Measurements from ENCODE around the gene MAP1B.
A peak's percentile ranks its signal among the peaks of the same experiment; 100 is the strongest.

The MAP1B gene

DNA sequence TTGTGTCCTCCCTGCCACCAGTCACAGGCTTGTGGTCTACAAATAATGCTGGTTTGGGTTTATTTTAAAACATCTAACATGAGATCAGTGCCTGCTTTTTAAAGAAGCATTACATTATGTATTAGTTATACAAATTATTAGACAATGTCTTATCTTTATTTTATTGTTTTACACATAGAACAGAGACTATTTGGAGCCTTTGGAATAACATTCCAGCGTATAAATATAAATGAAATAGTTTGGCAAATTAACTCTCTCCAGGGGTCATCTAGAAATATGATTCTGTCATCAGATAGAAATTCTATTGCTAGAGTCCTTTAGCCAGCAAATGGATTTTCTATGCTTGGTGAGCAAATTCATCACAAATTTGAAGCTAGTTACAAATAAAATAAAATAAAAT is 22.4 kb downstream of the MAP1B start:
- DNase-seq = no peak
- H3K27ac ChIP-seq (ENCODE audit: insufficient read depth in 1 of 2, low read depth in 1 of 2, low read length in 2 of 2, poor library complexity in 1 of 2, severe bottlenecking in 2 of 2) = no peak overlapping the region
- H3K36me3 ChIP-seq (ENCODE audit: control insufficient read depth in 4 of 4, insufficient read depth in 4 of 4, low read length in 3 of 4) = no peaks in the 10 kb centered on the region
- H3K9me3 ChIP-seq (ENCODE audit: control extremely low read depth in 1 of 5, control insufficient read depth in 4 of 5, insufficient read depth in 2 of 5, low read depth in 1 of 5, low read length in 4 of 5) = no peaks in the 10 kb centered on the region
- POLR2A ChIA-PET = no interaction called here
- CTCF ChIA-PET = no interaction called here
- H3K27me3 ChIP-seq (replicated peaks in 2 of 5; ENCODE audit: control insufficient read depth in 4 of 5, insufficient read depth in 5 of 5, low read length in 4 of 5) = peaks cover 11 to 85% (median 30%) of the 10 kb centered on the region in 5 experiments
- peaks cover 0 to 7% (median 0%) of the 10 kb centered on the region in 4 experiments for H3K4me1 ChIP-seq (ENCODE audit: control extremely low read depth in 1 of 4, control insufficient read depth in 4 of 4, insufficient read depth in 4 of 4, low read length in 3 of 4)
- no peak overlapping the region for H3K4me3 ChIP-seq (ENCODE audit: control insufficient read depth in 1 of 7, extremely low read depth in 1 of 7, insufficient read depth in 4 of 7, low read depth in 2 of 7, low read length in 6 of 7)
- WGBS (ENCODE audit: insufficient coverage) = no CpG with 5 or more reads among the region's 1 CpG

DNA sequence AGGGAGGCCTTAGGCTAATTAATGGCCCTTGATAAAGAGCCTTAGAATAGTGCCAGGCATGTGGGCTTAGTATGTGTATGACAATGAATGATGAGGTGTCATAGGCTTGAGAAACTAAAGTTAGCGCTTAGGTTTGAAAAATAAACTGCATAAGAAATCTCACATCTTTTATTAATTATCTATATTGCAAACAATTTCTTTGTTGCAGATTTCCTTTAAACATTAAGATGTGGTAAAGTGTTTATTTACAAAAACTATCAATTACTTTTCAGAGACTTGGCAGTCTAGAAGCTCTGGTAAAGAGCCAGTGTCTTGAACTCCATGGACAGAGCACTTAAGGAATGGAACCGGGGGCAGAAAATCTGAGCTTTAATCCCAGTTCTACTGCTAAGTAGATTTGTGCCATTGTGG is 23.1 kb downstream of the MAP1B start:
- Histone ChIP-seq H3K4me1 (ENCODE audit: control extremely low read depth in 1 of 4, control insufficient read depth in 4 of 4, insufficient read depth in 4 of 4, low read length in 3 of 4) (peaks cover 0 to 7% (median 0%) of the 10 kb centered on the region in 4 experiments), H3K4me3 (ENCODE audit: control insufficient read depth in 1 of 7, extremely low read depth in 1 of 7, insufficient read depth in 4 of 7, low read depth in 2 of 7, low read length in 6 of 7) (no peak overlapping the region), H3K27me3 (replicated peaks in 2 of 5; ENCODE audit: control insufficient read depth in 4 of 5, insufficient read depth in 5 of 5, low read length in 4 of 5) (peaks cover 13 to 85% (median 28%) of the 10 kb centered on the region in 5 experiments), H3K27ac (ENCODE audit: insufficient read depth in 1 of 2, low read depth in 1 of 2, low read length in 2 of 2, poor library complexity in 1 of 2, severe bottlenecking in 2 of 2) (no peak overlapping the region), H3K36me3 (ENCODE audit: control insufficient read depth in 4 of 4, insufficient read depth in 4 of 4, low read length in 3 of 4) (no peaks in the 10 kb centered on the region), H3K9me3 (ENCODE audit: control extremely low read depth in 1 of 5, control insufficient read depth in 4 of 5, insufficient read depth in 2 of 5, low read depth in 1 of 5, low read length in 4 of 5) (no peaks in the 10 kb centered on the region)
- DNase-seq = no peak
- WGBS (ENCODE audit: insufficient coverage) = no CpG with 5 or more reads among the region's 2 CpGs
- ChIA-PET CTCF (no interaction called here), POLR2A (no interaction called here)

DNA sequence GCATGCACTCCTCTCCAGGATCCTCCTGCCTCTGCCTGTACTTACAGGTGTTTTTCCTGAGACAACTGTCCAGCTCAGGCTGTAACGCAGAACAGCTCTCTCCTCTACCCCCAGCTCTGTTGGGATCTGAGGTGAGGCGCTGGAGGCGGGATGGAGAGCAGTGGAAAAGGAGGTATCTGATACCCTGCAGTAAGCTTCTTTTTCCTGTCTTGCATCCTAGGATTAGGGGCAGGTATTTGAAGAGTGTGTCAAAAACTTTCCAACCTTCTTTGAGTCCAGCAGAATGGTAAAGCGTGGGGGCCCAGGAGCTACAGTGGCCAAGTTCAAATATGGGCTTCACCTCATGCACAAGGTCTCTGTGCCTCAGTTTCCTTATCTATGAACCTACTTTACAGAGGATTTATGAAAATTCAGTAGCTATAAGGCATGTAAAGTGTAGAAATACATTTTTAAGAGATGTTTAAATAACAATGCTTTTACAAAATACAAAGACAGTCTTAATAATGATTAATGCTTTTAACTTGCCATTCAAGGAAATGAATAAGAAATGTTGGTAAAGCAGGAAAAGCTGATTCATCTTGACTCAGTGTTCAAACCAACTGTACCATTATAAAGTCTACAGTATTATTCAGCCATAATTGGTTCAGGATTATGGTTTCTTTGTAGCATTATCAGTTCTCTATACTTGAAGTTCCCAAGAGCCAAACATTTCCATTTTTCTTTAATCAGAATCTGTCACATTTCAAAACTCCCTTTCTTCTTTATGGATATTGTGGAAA is 26.1 kb downstream of the MAP1B start:
- no peak overlapping the region for H3K27ac ChIP-seq (ENCODE audit: insufficient read depth in 1 of 2, low read depth in 1 of 2, low read length in 2 of 2, poor library complexity in 1 of 2, severe bottlenecking in 2 of 2)

GRCh38 chr5:72134226-72134899 is 27.1 kb downstream of the MAP1B start:
- DNase-seq = peak in 2 of 3 donors; percentile 18 to 23
- Histone ChIP-seq H3K27me3 (replicated peaks in 2 of 5; ENCODE audit: control insufficient read depth in 4 of 5, insufficient read depth in 5 of 5, low read length in 4 of 5) (peaks cover 20 to 81% (median 38%) of the 10 kb centered on the region in 5 experiments), H3K4me1 (ENCODE audit: control extremely low read depth in 1 of 4, control insufficient read depth in 4 of 4, insufficient read depth in 4 of 4, low read length in 3 of 4) (peaks cover 1 to 17% (median 6%) of the 10 kb centered on the region in 4 experiments), H3K9me3 (ENCODE audit: control extremely low read depth in 1 of 5, control insufficient read depth in 4 of 5, insufficient read depth in 2 of 5, low read depth in 1 of 5, low read length in 4 of 5) (no peaks in the 10 kb centered on the region), H3K36me3 (ENCODE audit: control insufficient read depth in 4 of 4, insufficient read depth in 4 of 4, low read length in 3 of 4) (no peaks in the 10 kb centered on the region), H3K27ac (ENCODE audit: insufficient read depth in 1 of 2, low read depth in 1 of 2, low read length in 2 of 2, poor library complexity in 1 of 2, severe bottlenecking in 2 of 2) (no peak overlapping the region), H3K4me3 (ENCODE audit: control insufficient read depth in 1 of 7, extremely low read depth in 1 of 7, insufficient read depth in 4 of 7, low read depth in 2 of 7, low read length in 6 of 7) (no peak overlapping the region)
- WGBS (ENCODE audit: insufficient coverage) = 88% methylated on average over 3 of the region's 7 CpGs
- POLR2A ChIA-PET = no interaction called here
- CTCF ChIA-PET = interaction anchor here (0.9 to 2.9 kb wide), 6 partner anchors 8 to 219 kb away, joined by 3 to 22 read pairs (median 4); no protein-coding TSS in a partner anchor

More for the DNA sequence above, 26.1 kb downstream of the MAP1B start:
- Histone ChIP-seq H3K4me3 (ENCODE audit: control insufficient read depth in 1 of 7, extremely low read depth in 1 of 7, insufficient read depth in 4 of 7, low read depth in 2 of 7, low read length in 6 of 7) (no peak overlapping the region), H3K9me3 (ENCODE audit: control extremely low read depth in 1 of 5, control insufficient read depth in 4 of 5, insufficient read depth in 2 of 5, low read depth in 1 of 5, low read length in 4 of 5) (no peaks in the 10 kb centered on the region), H3K4me1 (ENCODE audit: control extremely low read depth in 1 of 4, control insufficient read depth in 4 of 4, insufficient read depth in 4 of 4, low read length in 3 of 4) (peaks cover 0 to 7% (median 0%) of the 10 kb centered on the region in 4 experiments), H3K36me3 (ENCODE audit: control insufficient read depth in 4 of 4, insufficient read depth in 4 of 4, low read length in 3 of 4) (no peaks in the 10 kb centered on the region), H3K27me3 (replicated peaks in 2 of 5; ENCODE audit: control insufficient read depth in 4 of 5, insufficient read depth in 5 of 5, low read length in 4 of 5) (peaks cover 19 to 83% (median 38%) of the 10 kb centered on the region in 5 experiments)
- WGBS (ENCODE audit: insufficient coverage) = 100% methylated on average over 1 of the region's 4 CpGs
- POLR2A ChIA-PET = no interaction called here
- DNase-seq = peak in 2 of 3 donors; percentile 24 to 40
- CTCF ChIA-PET = interaction anchor here (0.6 to 2.9 kb wide), 6 partner anchors 111 to 220 kb away, joined by 3 to 22 read pairs (median 3); no protein-coding TSS in a partner anchor

DNA sequence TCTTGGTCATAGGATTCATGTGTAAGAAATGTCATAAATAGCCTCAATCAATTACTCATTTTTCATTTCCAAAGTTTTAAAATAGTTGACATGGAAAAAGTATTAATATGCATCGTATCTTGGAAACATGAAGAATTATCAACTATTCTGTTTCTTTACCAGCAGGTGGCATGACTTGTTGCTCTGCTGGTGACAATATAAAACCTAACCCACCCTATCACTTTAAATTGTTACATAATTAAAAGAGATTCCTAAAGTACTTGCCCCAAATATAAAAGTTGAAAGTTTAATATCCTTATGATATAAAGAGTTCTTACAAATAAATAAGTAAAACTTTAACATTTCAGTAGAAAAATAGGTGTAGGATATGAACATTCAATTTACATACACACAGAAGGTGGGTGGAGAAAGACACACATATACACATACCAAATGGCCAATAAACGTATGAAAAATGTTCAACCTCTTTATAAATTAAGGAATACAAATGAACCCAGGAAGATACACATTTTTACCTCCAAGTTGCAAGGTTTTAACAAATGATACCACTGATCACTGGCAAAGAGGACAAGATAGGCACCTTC is 30.6 kb downstream of the MAP1B start:
- no CpG with 5 or more reads among the region's 2 CpGs for WGBS (ENCODE audit: insufficient coverage)
- no peak overlapping the region for H3K27ac ChIP-seq (ENCODE audit: insufficient read depth in 1 of 2, low read depth in 1 of 2, low read length in 2 of 2, poor library complexity in 1 of 2, severe bottlenecking in 2 of 2)
- no peak overlapping the region for H3K4me3 ChIP-seq (ENCODE audit: control insufficient read depth in 1 of 7, extremely low read depth in 1 of 7, insufficient read depth in 4 of 7, low read depth in 2 of 7, low read length in 6 of 7)
- peaks cover 3 to 18% (median 7%) of the 10 kb centered on the region in 4 experiments for H3K4me1 ChIP-seq (ENCODE audit: control extremely low read depth in 1 of 4, control insufficient read depth in 4 of 4, insufficient read depth in 4 of 4, low read length in 3 of 4)
- peak; percentile 30 to 50 (median 48) for DNase-seq
- peaks cover 27 to 86% (median 42%) of the 10 kb centered on the region in 5 experiments for H3K27me3 ChIP-seq (replicated peaks in 2 of 5; ENCODE audit: control insufficient read depth in 4 of 5, insufficient read depth in 5 of 5, low read length in 4 of 5)
- H3K36me3 ChIP-seq (ENCODE audit: control insufficient read depth in 4 of 4, insufficient read depth in 4 of 4, low read length in 3 of 4) = no peaks in the 10 kb centered on the region
- ChIA-PET CTCF (interaction anchor here (1.0 kb wide), 1 partner anchor 107 kb away, joined by 3 read pairs; no protein-coding TSS in a partner anchor), POLR2A (no interaction called here)
- H3K9me3 ChIP-seq (ENCODE audit: control extremely low read depth in 1 of 5, control insufficient read depth in 4 of 5, insufficient read depth in 2 of 5, low read depth in 1 of 5, low read length in 4 of 5) = no peaks in the 10 kb centered on the region

DNA sequence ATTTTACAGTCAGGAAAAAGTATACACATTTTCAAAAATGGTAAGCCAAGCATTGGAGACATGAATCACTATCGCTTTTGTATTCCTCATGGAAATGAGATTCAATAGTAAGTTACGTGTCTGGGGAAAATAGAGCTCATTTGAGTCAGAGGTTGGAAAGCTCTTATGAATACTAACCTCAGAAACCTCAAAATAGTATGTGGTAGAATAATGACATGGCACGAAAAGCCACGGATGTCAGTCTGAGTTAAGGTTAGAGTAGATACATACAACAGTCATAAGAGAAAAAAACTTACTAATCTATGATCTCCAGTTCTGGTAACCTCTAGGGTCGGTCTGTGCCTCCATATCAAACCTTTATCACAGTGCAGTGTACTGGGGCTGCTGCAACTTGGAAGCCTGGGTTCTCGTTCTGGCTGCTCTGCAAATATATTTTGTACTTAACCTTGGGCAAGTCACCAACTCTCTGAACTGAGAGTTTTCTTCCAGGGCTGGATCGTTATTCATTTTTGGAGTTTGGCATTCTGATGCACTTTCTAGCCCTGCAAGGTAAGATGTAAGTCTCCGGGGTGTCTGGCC is 31.8 kb downstream of the MAP1B start:
- 38% methylated on average over 3 of the region's 8 CpGs for WGBS (ENCODE audit: insufficient coverage)
- ChIA-PET POLR2A (interaction anchor here (1.0 kb wide), 1 partner anchor 169 kb away, joined by 3 read pairs; no protein-coding TSS in a partner anchor), CTCF (interaction anchor here (0.6 to 1.0 kb wide), 5 partner anchors 10 to 170 kb away, joined by 3 to 5 read pairs (median 3); no protein-coding TSS in a partner anchor)
- H3K27ac ChIP-seq (ENCODE audit: insufficient read depth in 1 of 2, low read depth in 1 of 2, low read length in 2 of 2, poor library complexity in 1 of 2, severe bottlenecking in 2 of 2) = no peak overlapping the region
- H3K9me3 ChIP-seq (ENCODE audit: control extremely low read depth in 1 of 5, control insufficient read depth in 4 of 5, insufficient read depth in 2 of 5, low read depth in 1 of 5, low read length in 4 of 5) = no peaks in the 10 kb centered on the region
- H3K4me1 ChIP-seq (ENCODE audit: control extremely low read depth in 1 of 4, control insufficient read depth in 4 of 4, insufficient read depth in 4 of 4, low read length in 3 of 4) = peaks cover 3 to 11% (median 7%) of the 10 kb centered on the region in 4 experiments
- H3K27me3 ChIP-seq (replicated peaks in 2 of 5; ENCODE audit: control insufficient read depth in 4 of 5, insufficient read depth in 5 of 5, low read length in 4 of 5) = peaks cover 23 to 86% (median 37%) of the 10 kb centered on the region in 5 experiments
- peak; percentile 86 to 95 (median 94) for DNase-seq
- H3K4me3 ChIP-seq (ENCODE audit: control insufficient read depth in 1 of 7, extremely low read depth in 1 of 7, insufficient read depth in 4 of 7, low read depth in 2 of 7, low read length in 6 of 7) = peak overlapping the region in 1 of 7 experiments; percentile 33
- H3K36me3 ChIP-seq (ENCODE audit: control insufficient read depth in 4 of 4, insufficient read depth in 4 of 4, low read length in 3 of 4) = no peaks in the 10 kb centered on the region
